Fibroblast of the aortic adventitia (primary cell): ENCODE data around the gene SEMA4C. TPM values are rescaled to one million over a fixed set of nuclear protein-coding genes. Genes with fewer than 3 reads are reported as not detected.

Experiments
- DNase-seq: peaks from one replicate; pipeline ENCODE4 v3.0.0-alpha.2; 2010; ENCODE audit warnings: low read depth
- H3K4me3 ChIP-seq: 2 replicates; pipeline ENCODE4 v1.5.1; 2011; ENCODE audit warnings: low read depth, mild to moderate bottlenecking, control low read depth, low read length, moderate library complexity
- total RNA-seq: library from RNA; depleted of rRNA; stranded (reverse); fragments of >200 nt; gene quantifications from 2 replicates; pipeline ENCODE4 v1.2.3, GENCODE V29; 2012; ENCODE audit warnings: low replicate concordance
- TF ChIP-seq, protein P1 (sequence below): IDR thresholded peaks from 2 replicates; pipeline ENCODE4 v1.5.1; 2011; ENCODE audit warnings: mild to moderate bottlenecking, low read length, control low read depth, inconsistent platforms; ENCODE audit not compliant: insufficient read depth

The SEMA4C gene
- total RNA-seq, 1 donor = 15.4 TPM

DNA sequence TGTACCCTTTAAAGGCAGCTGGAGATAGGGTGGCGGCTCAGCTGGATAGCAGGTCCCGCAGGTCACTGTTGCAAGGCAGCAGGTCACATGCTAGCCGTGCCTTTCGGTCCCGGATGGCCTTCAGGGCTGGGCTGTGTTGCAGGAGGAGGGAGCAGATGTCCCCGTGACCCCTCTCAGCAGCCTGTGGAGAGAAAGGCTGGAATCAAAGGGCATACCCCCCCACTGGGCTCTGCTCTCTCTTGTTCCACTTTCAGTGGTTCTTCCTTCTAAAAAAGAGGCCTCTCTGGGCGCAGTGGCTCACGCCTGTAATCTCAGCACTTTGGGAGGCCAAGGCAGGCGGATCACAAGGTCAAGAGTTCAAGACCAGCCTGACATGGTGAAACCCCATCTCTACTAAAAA lies 21.6 kb downstream of the SEMA4C start:
- TF ChIP-seq, protein P1, sequence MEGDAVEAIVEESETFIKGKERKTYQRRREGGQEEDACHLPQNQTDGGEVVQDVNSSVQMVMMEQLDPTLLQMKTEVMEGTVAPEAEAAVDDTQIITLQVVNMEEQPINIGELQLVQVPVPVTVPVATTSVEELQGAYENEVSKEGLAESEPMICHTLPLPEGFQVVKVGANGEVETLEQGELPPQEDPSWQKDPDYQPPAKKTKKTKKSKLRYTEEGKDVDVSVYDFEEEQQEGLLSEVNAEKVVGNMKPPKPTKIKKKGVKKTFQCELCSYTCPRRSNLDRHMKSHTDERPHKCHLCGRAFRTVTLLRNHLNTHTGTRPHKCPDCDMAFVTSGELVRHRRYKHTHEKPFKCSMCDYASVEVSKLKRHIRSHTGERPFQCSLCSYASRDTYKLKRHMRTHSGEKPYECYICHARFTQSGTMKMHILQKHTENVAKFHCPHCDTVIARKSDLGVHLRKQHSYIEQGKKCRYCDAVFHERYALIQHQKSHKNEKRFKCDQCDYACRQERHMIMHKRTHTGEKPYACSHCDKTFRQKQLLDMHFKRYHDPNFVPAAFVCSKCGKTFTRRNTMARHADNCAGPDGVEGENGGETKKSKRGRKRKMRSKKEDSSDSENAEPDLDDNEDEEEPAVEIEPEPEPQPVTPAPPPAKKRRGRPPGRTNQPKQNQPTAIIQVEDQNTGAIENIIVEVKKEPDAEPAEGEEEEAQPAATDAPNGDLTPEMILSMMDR = no peak
- no peak overlapping the region for H3K4me3 ChIP-seq
- DNase-seq = no peak

DNA sequence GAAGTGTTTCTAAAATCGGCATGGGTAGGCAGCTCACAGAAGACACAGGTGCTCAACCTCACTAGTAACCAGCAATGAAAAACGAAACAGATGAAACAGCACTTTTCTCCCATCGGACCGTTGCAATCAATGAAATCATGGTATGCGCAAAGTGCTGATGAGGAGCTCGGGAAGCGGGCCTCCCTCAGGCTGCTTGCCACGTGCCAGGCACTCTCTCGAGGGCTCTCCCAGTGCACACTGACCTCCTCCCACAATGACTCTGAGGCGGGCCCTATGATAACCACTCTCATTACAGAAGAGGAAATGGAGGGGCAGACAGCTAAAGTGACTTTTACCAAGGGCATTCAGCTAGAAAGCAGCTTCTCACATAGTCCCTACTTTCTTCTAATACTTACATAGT lies 22.3 kb downstream of the SEMA4C start:
- no peak for DNase-seq
- H3K4me3 ChIP-seq = no peak overlapping the region
- TF ChIP-seq, protein P1 = no peak

DNA sequence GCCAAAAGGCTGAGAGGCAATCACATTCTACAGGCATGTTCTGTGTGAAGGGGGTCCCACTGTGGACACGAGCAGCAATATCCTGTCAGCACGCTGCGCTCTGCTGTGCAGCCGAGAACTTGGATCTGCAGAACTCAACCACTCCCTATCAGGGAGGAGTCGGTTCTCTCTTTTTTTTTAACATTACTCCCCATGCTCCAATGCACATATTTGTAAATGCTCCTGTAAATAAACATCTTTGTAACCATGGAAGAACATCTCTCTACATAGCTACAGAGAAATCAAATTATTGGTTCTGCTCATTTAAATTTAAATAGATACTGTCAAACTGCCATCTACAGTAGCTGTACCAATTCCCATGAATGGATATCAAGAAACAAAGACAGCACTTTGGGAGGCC lies 23.1 kb downstream of the SEMA4C start:
- TF ChIP-seq, protein P1 = no peak
- H3K4me3 ChIP-seq = no peak overlapping the region
- no peak for DNase-seq

DNA sequence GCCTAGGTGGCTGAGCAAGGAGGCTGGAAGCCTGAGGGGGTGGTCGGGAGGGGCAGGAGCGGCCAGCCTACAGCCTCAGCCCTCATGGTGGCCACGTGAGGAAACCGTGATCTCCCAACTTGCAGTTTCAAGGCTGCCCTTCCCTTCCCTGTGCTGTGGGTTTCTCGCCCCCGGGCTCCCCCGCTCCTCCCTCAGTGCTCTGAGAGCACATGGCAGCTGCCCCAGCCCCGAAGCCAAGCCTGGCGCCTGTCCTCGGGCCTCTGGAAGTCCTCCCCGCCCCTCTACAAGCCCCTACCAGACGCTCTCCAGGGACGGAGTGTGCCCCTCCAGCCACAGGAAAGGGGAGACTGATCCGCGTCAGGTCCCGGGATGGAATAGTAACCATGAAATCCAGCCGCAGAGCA lies 25.5 kb downstream of the SEMA4C start:
- no peak for DNase-seq
- TF ChIP-seq, protein P1 = no peak
- H3K4me3 ChIP-seq = no peak overlapping the region

DNA sequence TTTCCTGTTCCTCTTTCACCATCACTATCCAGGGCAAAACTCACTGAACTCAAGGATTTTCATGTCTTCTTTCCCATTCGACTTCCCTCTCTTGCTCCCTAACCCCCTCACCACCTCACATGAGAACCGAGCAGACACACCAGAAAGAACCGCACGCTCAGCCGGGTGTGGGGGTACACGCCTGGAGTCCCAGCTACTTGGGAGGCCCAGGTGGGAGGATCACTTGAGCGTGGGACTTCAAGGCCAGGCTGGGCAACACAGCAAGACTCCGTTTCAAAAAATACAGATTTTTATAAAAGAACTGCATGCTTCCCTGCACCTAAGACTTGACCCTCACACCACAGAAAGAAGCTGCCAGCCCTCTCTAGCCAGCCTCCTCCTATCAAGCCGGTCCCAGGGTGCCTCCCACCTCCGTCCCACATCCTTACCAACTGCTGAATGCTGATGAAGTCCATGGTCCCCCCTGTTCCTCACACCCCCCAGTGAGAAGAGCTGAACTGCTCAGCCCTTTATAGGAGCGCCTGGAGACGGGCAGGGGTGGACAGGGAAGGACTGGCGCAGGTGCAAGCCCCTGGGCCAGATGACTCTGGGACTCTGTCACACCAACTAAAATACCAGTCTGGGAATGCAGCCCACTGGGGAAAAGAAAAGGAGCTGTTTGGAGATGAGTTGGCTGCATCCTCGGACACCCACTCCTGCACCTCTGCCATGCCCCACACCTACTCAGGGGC lies 26.2 kb downstream of the SEMA4C start, which contains the start of gene ANKRD23:
Gene ANKRD23 (minus strand): TSS at position 484 of the 731 bp plus-strand sequence. CDS start 29 bp downstream, at position 455.
- TF ChIP-seq, protein P1 = no peak
- no peak within 1 kb of the TSS for H3K4me3 ChIP-seq
- no peak for DNase-seq

DNA sequence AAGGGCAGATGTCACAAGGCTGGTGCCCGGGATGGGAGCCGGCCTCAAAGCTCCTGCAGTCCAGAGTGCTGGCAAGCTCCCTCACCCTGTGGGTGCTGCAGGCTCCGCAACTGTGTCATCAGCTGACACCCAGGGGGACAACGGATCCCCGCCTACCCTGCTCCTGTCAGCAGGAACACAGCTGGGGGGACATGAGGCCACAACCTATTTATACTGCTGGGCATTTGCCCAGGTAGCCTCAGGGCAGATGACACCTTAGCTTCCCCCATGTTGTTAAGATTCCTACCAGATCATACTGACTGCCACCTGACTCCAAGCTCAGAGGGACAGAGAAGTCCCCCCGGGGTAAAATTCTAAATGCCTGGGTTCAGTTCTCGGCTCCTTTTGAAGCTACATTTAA lies 27.3 kb downstream of the SEMA4C start:
- DNase-seq = no peak
- H3K4me3 ChIP-seq = no peak overlapping the region
- TF ChIP-seq, protein P1 = no peak
